ENCODE measurements around the gene NGLY1.
A peak's percentile ranks its signal among the peaks of the same experiment; 100 is the strongest.

Gene NGLY1

GRCh38 chr3:25782938-25783660, at the start of gene NGLY1:
TSS of gene NGLY1 (minus strand) at chr3:25783443. CDS start at chr3:25783390, 53 bp downstream.
- DNase-seq (ENCODE audit: low read depth): peak; percentile 83

- DNase-seq (ENCODE audit: low read depth): peak; percentile 46
These were observed 48.3 kb upstream of the NGLY1 start for GRCh38 chr3:25831578-25831977.

GRCh38 chr3:25830373-25831280, 47.4 kb upstream of the NGLY1 start:
- DNase-seq (ENCODE audit: low read depth): no peak

- DNase-seq (ENCODE audit: low read depth): no peak
These were observed 43.3 kb upstream of the NGLY1 start for GRCh38 chr3:25826510-25826909.

- DNase-seq (ENCODE audit: low read depth): no peak
These were observed 40.1 kb upstream of the NGLY1 start for GRCh38 chr3:25823314-25823713.

GRCh38 chr3:25821746-25822573, 38.7 kb upstream of the NGLY1 start:
- DNase-seq (ENCODE audit: low read depth): no peak

GRCh38 chr3:25820816-25821486, 37.7 kb upstream of the NGLY1 start:
- DNase-seq (ENCODE audit: low read depth): no peak

- DNase-seq (ENCODE audit: low read depth): peak; percentile 96
These were observed 37.1 kb upstream of the NGLY1 start for GRCh38 chr3:25820366-25820765.

GRCh38 chr3:25818335-25818734, 35.1 kb upstream of the NGLY1 start:
- no peak for DNase-seq (ENCODE audit: low read depth)

GRCh38 chr3:25817638-25818037, 34.4 kb upstream of the NGLY1 start:
- no peak for DNase-seq (ENCODE audit: low read depth)

GRCh38 chr3:25817107-25817506, 33.9 kb upstream of the NGLY1 start:
- no peak for DNase-seq (ENCODE audit: low read depth)

- DNase-seq (ENCODE audit: low read depth): no peak
These were observed 29.4 kb upstream of the NGLY1 start for GRCh38 chr3:25812644-25813043.

- no peak for DNase-seq (ENCODE audit: low read depth)
These were observed 21.4 kb upstream of the NGLY1 start for GRCh38 chr3:25804676-25805075.

GRCh38 chr3:25803833-25804232, 20.6 kb upstream of the NGLY1 start:
- DNase-seq (ENCODE audit: low read depth): no peak

- no peak for DNase-seq (ENCODE audit: low read depth)
These were observed 18.5 kb upstream of the NGLY1 start for GRCh38 chr3:25801786-25802185.

GRCh38 chr3:25789596-25790556, 6.6 kb upstream of the NGLY1 start, which contains the start of gene OXSM:
TSS of gene OXSM (plus strand) at chr3:25790090. CDS start at chr3:25791021, 931 bp downstream.
- DNase-seq (ENCODE audit: low read depth): peak; percentile 89

- DNase-seq (ENCODE audit: low read depth): no peak
These were observed 6.0 kb upstream of the NGLY1 start for GRCh38 chr3:25789209-25789595.

- no peak for DNase-seq (ENCODE audit: low read depth)
These were observed 4.4 kb upstream of the NGLY1 start for GRCh38 chr3:25787689-25788088.

- DNase-seq (ENCODE audit: low read depth): no peak
These were observed 2.6 kb upstream of the NGLY1 start for GRCh38 chr3:25785826-25786225.

GRCh38 chr3:25784971-25785370, 1.7 kb upstream of the NGLY1 start:
- no peak for DNase-seq (ENCODE audit: low read depth)

Measured in EH (cell line).